Vagina (tissue), 2 donors: ENCODE results near the gene DIRAS1. TPM values are rescaled to one million over a fixed set of nuclear protein-coding genes. Genes with fewer than 3 reads are reported as not detected.

Experiments
- DNase-seq, 2 donors: peaks; one replicate each; pipeline ENCODE4 v3.0.0-alpha.2; 2017; ENCODE audit errors: extremely low spot score in 2 of 2
- H3K27ac ChIP-seq: fragments of 200-600 bp; sonication (generic); one replicate; pipeline ENCODE4 v1.5.1; 2019
- H3K27me3 ChIP-seq: fragments of 200-600 bp; sonication (generic); one replicate; pipeline ENCODE4 v1.5.1; 2019
- H3K36me3 ChIP-seq, 2 donors: fragments of 200-600 bp; sonication (generic); one replicate each; pipeline ENCODE4 v1.5.1; 2017 to 2019
- H3K4me1 ChIP-seq: fragments of 200-600 bp; sonication (generic); one replicate; pipeline ENCODE4 v1.5.1; 2019
- H3K4me3 ChIP-seq, 2 donors: fragments of 200-600 bp; sonication (generic); 1 replicate in 1 of 2; 2 replicates in 1 of 2; pipeline ENCODE4 v1.5.1; 2016 to 2019
- H3K9me3 ChIP-seq: fragments of 200-600 bp; sonication (generic); one replicate; pipeline ENCODE4 v1.5.1; 2019
- CTCF ChIP-seq, 3 experiments: fragments of 450-650 bp in 2 of 3; fragments of 200-600 bp in 1 of 3; sonication (generic) in 1 of 3; IDR thresholded peaks; one replicate each; pipeline ENCODE4 v1.5.1; 2017 to 2019; ENCODE audit warnings: antibody characterized with exemption in 3 of 3, mild to moderate bottlenecking in 2 of 3, moderate library complexity in 2 of 3
- POLR2A ChIP-seq, 2 donors: fragments of 450-650 bp; IDR thresholded peaks; one replicate each; pipeline ENCODE4 v1.6.1; 2017; ENCODE audit warnings: antibody characterized with exemption in 2 of 2, mild to moderate bottlenecking in 2 of 2, moderate library complexity in 2 of 2
- POLR2AphosphoS5 ChIP-seq, 2 donors: sonication (generic); formaldehyde crosslinking; IDR thresholded peaks; one replicate each; pipeline ENCODE4 v1.9.0; 2017; ENCODE audit warnings: antibody characterized with exemption in 2 of 2, mild to moderate bottlenecking in 2 of 2, low read depth in 1 of 2; ENCODE audit not compliant: insufficient read depth in 1 of 2
- intact Hi-C: fragments of 100-400 bp; cut with DNase I; formaldehyde crosslinking; loops from one replicate; pipeline ENCODE4 v1.15.1; 2023
- total RNA-seq: library from RNA; depleted of rRNA; stranded (reverse); fragments of >200 nt; gene quantifications from one replicate; pipeline ENCODE4 v1.2.3, GENCODE V29; 2016

DIRAS1 gene
- total RNA-seq, 1 donor from 2014 or later = 2.0 TPM

GRCh38 chr19:2736550-2737190 lies 15.5 kb upstream of the DIRAS1 start:
- no peak overlapping the region for H3K27ac ChIP-seq
- peaks cover 13% of the 10 kb centered on the region for H3K4me1 ChIP-seq
- no peak overlapping the region for H3K4me3 ChIP-seq
- intact Hi-C loops = no loop called here
- H3K36me3 ChIP-seq = peaks cover 0 to 23% of the 10 kb centered on the region in 2 donors
- no peaks in the 10 kb centered on the region for H3K9me3 ChIP-seq
- H3K27me3 ChIP-seq = no peaks in the 10 kb centered on the region
- DNase-seq = no peak
- no peak for TF ChIP-seq POLR2A (IDR thresholded peaks at IDR 0.05)
- no peak for TF ChIP-seq CTCF (IDR thresholded peaks at IDR 0.05)
- TF ChIP-seq POLR2AphosphoS5 (IDR thresholded peaks at IDR 0.05; ENCODE audit: insufficient read depth in 1 of 2, low read depth in 1 of 2) = no peak

GRCh38 chr19:2735374-2735773 lies 14.2 kb upstream of the DIRAS1 start:
- Histone ChIP-seq H3K4me1 (peaks cover 13% of the 10 kb centered on the region), H3K36me3 (peaks cover 0 to 23% of the 10 kb centered on the region in 2 donors), H3K27me3 (no peaks in the 10 kb centered on the region), H3K27ac (no peak overlapping the region), H3K9me3 (no peaks in the 10 kb centered on the region), H3K4me3 (no peak overlapping the region)
- intact Hi-C loops = no loop called here
- no peak for TF ChIP-seq CTCF (IDR thresholded peaks at IDR 0.05)
- no peak for TF ChIP-seq POLR2A (IDR thresholded peaks at IDR 0.05)
- no peak for TF ChIP-seq POLR2AphosphoS5 (IDR thresholded peaks at IDR 0.05; ENCODE audit: insufficient read depth in 1 of 2, low read depth in 1 of 2)
- no peak for DNase-seq

- TF ChIP-seq POLR2A (IDR thresholded peaks at IDR 0.05) = no peak
- TF ChIP-seq CTCF (IDR thresholded peaks at IDR 0.05) = no peak
- no peak for TF ChIP-seq POLR2AphosphoS5 (IDR thresholded peaks at IDR 0.05; ENCODE audit: insufficient read depth in 1 of 2, low read depth in 1 of 2)
- H3K36me3 ChIP-seq = peaks cover 0 to 23% of the 10 kb centered on the region in 2 donors
- intact Hi-C loops = no loop called here
Observed at GRCh38 chr19:2734589-2735288, 13.6 kb upstream of the DIRAS1 start.

GRCh38 chr19:2733930-2734588 lies 12.9 kb upstream of the DIRAS1 start:
- intact Hi-C loops = no loop called here

More at GRCh38 chr19:2734589-2735288, 13.6 kb upstream of the DIRAS1 start:
- DNase-seq = no peak
- Histone ChIP-seq H3K4me1 (peaks cover 13% of the 10 kb centered on the region), H3K4me3 (no peak overlapping the region), H3K27ac (no peak overlapping the region), H3K9me3 (no peaks in the 10 kb centered on the region), H3K27me3 (no peaks in the 10 kb centered on the region)

More at GRCh38 chr19:2733930-2734588, 12.9 kb upstream of the DIRAS1 start:
- Histone ChIP-seq H3K4me3 (no peak overlapping the region), H3K9me3 (no peaks in the 10 kb centered on the region), H3K27me3 (no peaks in the 10 kb centered on the region), H3K4me1 (peaks cover 8% of the 10 kb centered on the region), H3K27ac (no peak overlapping the region), H3K36me3 (peaks cover 0 to 23% of the 10 kb centered on the region in 2 donors)
- DNase-seq = no peak
- TF ChIP-seq CTCF (IDR thresholded peaks at IDR 0.05) (no peak), POLR2AphosphoS5 (IDR thresholded peaks at IDR 0.05; ENCODE audit: insufficient read depth in 1 of 2, low read depth in 1 of 2) (no peak), POLR2A (IDR thresholded peaks at IDR 0.05) (no peak)
